Measurements from ENCODE around the gene CNOT6L. TPM values are rescaled to one million over a fixed set of nuclear protein-coding genes. Genes with fewer than 3 reads are reported as not detected.

CNOT6L gene
- total RNA-seq, 1 donor from 2014 or later = 30.2 TPM

DNA sequence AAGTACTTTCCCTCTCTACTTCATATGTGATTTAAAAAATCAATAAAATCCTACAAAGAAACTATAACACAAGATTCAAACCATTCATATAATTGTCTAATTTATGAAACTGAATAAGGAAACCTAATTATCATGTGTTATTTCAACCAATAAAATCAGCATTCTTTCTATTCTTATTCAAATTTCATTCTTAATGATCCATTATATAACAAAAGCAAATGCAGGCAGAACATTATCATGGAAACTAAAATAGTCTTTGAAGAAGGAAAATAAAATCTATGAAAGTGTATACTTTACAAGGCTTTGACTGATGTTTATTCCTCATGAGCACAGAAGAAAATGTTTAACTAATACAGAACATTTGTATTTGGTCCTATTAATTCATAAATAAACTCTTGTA lies 47.6 kb downstream of the CNOT6L start:
- H3K27me3 Mint-ChIP-seq (ENCODE audit: low read depth) = no peaks in the 10 kb centered on the region
- H3K9me3 Mint-ChIP-seq = no peaks in the 10 kb centered on the region
- no peak overlapping the region for H3K27ac Mint-ChIP-seq (ENCODE audit: unreplicated experiment)
- DNase-seq (ENCODE audit: low read depth, low spot score) = no peak
- TF ChIP-seq, protein P1, sequence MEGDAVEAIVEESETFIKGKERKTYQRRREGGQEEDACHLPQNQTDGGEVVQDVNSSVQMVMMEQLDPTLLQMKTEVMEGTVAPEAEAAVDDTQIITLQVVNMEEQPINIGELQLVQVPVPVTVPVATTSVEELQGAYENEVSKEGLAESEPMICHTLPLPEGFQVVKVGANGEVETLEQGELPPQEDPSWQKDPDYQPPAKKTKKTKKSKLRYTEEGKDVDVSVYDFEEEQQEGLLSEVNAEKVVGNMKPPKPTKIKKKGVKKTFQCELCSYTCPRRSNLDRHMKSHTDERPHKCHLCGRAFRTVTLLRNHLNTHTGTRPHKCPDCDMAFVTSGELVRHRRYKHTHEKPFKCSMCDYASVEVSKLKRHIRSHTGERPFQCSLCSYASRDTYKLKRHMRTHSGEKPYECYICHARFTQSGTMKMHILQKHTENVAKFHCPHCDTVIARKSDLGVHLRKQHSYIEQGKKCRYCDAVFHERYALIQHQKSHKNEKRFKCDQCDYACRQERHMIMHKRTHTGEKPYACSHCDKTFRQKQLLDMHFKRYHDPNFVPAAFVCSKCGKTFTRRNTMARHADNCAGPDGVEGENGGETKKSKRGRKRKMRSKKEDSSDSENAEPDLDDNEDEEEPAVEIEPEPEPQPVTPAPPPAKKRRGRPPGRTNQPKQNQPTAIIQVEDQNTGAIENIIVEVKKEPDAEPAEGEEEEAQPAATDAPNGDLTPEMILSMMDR (conservative IDR thresholded peaks at IDR 0.05) = no peak
- no peak overlapping the region for H3K4me3 Mint-ChIP-seq
- peaks cover 3% of the 10 kb centered on the region for H3K4me1 Mint-ChIP-seq
- no peaks in the 10 kb centered on the region for H3K36me3 Mint-ChIP-seq (ENCODE audit: low read depth)

DNA sequence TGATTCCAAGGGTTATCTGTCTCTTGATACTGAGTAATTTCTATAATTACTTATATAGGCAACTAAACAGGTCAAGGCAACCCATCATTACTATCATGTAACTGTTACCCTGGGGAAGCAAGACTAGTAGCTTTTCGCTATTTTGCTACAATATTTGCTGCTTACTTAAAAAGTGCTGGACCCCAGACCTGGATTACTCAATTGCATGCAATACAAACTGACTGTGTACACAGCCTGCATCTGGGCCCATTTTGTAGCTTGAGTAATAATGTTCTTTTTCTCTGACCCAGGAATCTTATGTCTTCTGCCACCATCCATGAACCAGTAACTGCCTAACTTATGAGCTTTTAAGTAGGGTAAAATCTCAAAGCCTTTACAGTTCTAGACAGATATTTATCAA lies 53.4 kb downstream of the CNOT6L start:
- TF ChIP-seq, protein P1 (conservative IDR thresholded peaks at IDR 0.05) = no peak
- Mint-ChIP-seq H3K36me3 (ENCODE audit: low read depth) (peaks cover 22% of the 10 kb centered on the region), H3K27ac (ENCODE audit: unreplicated experiment) (no peak overlapping the region), H3K9me3 (peaks cover 12% of the 10 kb centered on the region), H3K4me1 (no peaks in the 10 kb centered on the region), H3K27me3 (ENCODE audit: low read depth) (no peaks in the 10 kb centered on the region), H3K4me3 (no peak overlapping the region)
- DNase-seq (ENCODE audit: low read depth, low spot score) = no peak

DNA sequence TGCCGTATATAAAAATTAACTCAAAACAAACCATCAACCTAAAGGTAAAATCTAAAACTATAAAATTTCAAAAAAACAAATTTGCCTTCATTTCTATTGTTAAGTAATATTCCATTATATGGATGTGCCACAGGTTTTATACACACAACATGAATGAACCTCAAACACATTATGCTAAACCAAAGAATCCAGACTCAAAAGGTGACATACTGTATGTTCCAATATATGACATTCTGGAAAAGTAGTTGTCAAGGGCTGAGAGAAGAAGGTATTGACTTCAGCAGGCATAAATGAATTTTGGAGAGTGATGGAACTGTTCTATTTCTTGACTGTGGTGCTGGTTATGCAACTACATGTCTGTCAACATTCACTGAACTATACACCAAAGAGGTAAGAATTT lies 56.6 kb downstream of the CNOT6L start:
- Mint-ChIP-seq H3K4me1 (no peaks in the 10 kb centered on the region), H3K36me3 (ENCODE audit: low read depth) (peaks cover 46% of the 10 kb centered on the region), H3K4me3 (no peak overlapping the region), H3K9me3 (peaks cover 21% of the 10 kb centered on the region), H3K27ac (ENCODE audit: unreplicated experiment) (no peak overlapping the region), H3K27me3 (ENCODE audit: low read depth) (no peaks in the 10 kb centered on the region)
- TF ChIP-seq, protein P1 (conservative IDR thresholded peaks at IDR 0.05) = no peak
- no peak for DNase-seq (ENCODE audit: low read depth, low spot score)

- TF ChIP-seq, protein P1 (conservative IDR thresholded peaks at IDR 0.05) = no peak
- Mint-ChIP-seq H3K27me3 (ENCODE audit: low read depth) (no peaks in the 10 kb centered on the region), H3K9me3 (peaks cover 21% of the 10 kb centered on the region)
Measured at GRCh38 chr4:77761595-77761994, 57.6 kb downstream of the CNOT6L start.

GRCh38 chr4:77758804-77759203 lies 60.4 kb downstream of the CNOT6L start:
- Mint-ChIP-seq H3K4me3 (no peak overlapping the region), H3K4me1 (no peaks in the 10 kb centered on the region), H3K27ac (ENCODE audit: unreplicated experiment) (no peak overlapping the region), H3K36me3 (ENCODE audit: low read depth) (peaks cover 43% of the 10 kb centered on the region), H3K27me3 (ENCODE audit: low read depth) (no peaks in the 10 kb centered on the region), H3K9me3 (peaks cover 20% of the 10 kb centered on the region)
- TF ChIP-seq, protein P1 (conservative IDR thresholded peaks at IDR 0.05) = no peak
- DNase-seq (ENCODE audit: low read depth, low spot score) = no peak

More at GRCh38 chr4:77761595-77761994, 57.6 kb downstream of the CNOT6L start:
- Mint-ChIP-seq H3K36me3 (ENCODE audit: low read depth) (peaks cover 48% of the 10 kb centered on the region), H3K4me3 (no peak overlapping the region), H3K27ac (ENCODE audit: unreplicated experiment) (no peak overlapping the region), H3K4me1 (no peaks in the 10 kb centered on the region)
- no peak for DNase-seq (ENCODE audit: low read depth, low spot score)

- TF ChIP-seq, protein P1 (conservative IDR thresholded peaks at IDR 0.05) = no peak
- no peaks in the 10 kb centered on the region for H3K27me3 Mint-ChIP-seq (ENCODE audit: low read depth)
- no peak for DNase-seq (ENCODE audit: low read depth, low spot score)
- H3K4me1 Mint-ChIP-seq = no peaks in the 10 kb centered on the region
- H3K27ac Mint-ChIP-seq (ENCODE audit: unreplicated experiment) = no peak overlapping the region
- H3K36me3 Mint-ChIP-seq (ENCODE audit: low read depth) = peaks cover 18% of the 10 kb centered on the region
- H3K9me3 Mint-ChIP-seq = peaks cover 6% of the 10 kb centered on the region
- H3K4me3 Mint-ChIP-seq = no peak overlapping the region
Measured at GRCh38 chr4:77751764-77752163, 67.4 kb downstream of the CNOT6L start.

Measured in neural crest cell (in vitro differentiated cells).